CD4-positive, alpha-beta T cell (primary cell): ENCODE data around the gene HSPG2. TPM values are rescaled to one million over a fixed set of nuclear protein-coding genes. Genes with fewer than 3 reads are reported as not detected.
A peak's percentile ranks its signal among the peaks of the same experiment; 100 is the strongest.

Experiments used
- ATAC-seq: fragments of 200-7000 bp; cut with Tn5 transposase; one replicate; pipeline ENCODE4 v1.10.0; 2022; ENCODE audit warnings: mild to moderate bottlenecking; ENCODE audit not compliant: poor library complexity
- CTCF ChIA-PET: fragments of 350-600 bp; sonication (Branson Sonifier 250); formaldehyde crosslinking; loops from one replicate; lab custom pipeline; 2021; ENCODE audit warnings: antibody characterized with exemption, inconsistent platforms; lab: Charles Lee
- POLR2A ChIA-PET: fragments of 350-600 bp; sonication (Branson Sonifier 250); formaldehyde crosslinking; loops from one replicate; lab custom pipeline; 2021; ENCODE audit warnings: antibody characterized with exemption, inconsistent platforms; lab: Charles Lee
- DNase-seq, 14 experiments: peaks; one replicate each; pipeline ENCODE4 v3.0.0-alpha.2; 2013 to 2020; ENCODE audit warnings: mixed read lengths in 2 of 14
- H3K27ac ChIP-seq, 2 donors: one replicate each; pipeline versions ENCODE4 v1.5.1 to v1.7.0; 2013; ENCODE audit warnings: low read length in 2 of 2, low read depth in 1 of 2, mild to moderate bottlenecking in 1 of 2
- H3K27me3 ChIP-seq, 2 experiments: 1 replicate in 1 of 2; 2 replicates in 1 of 2; pipeline versions ENCODE4 v1.6.1 to v1.7.0; 2013; ENCODE audit warnings: low read length in 2 of 2, control low read depth in 1 of 2, mild to moderate bottlenecking in 1 of 2, moderate library complexity in 1 of 2; ENCODE audit not compliant: insufficient read depth in 2 of 2, control insufficient read depth in 1 of 2
- H3K36me3 ChIP-seq: one replicate; pipeline ENCODE4 v1.6.1; 2013; ENCODE audit warnings: low read length, control low read depth; ENCODE audit not compliant: insufficient read depth
- H3K4me1 ChIP-seq: one replicate; pipeline ENCODE4 v1.6.1; 2013; ENCODE audit warnings: low read length, control low read depth; ENCODE audit not compliant: insufficient read depth
- H3K4me3 ChIP-seq: one replicate; pipeline ENCODE4 v1.5.1; 2013; ENCODE audit warnings: mild to moderate bottlenecking, low read length, moderate library complexity
- H3K9me3 ChIP-seq, 2 experiments: 1 replicate in 1 of 2; 2 replicates in 1 of 2; pipeline versions ENCODE4 v1.6.1 to v1.7.0; 2013; ENCODE audit warnings: low read length in 2 of 2, mild to moderate bottlenecking in 2 of 2, control low read depth in 1 of 2, moderate library complexity in 1 of 2; ENCODE audit not compliant: control insufficient read depth in 1 of 2, insufficient read depth in 1 of 2
- H3K27ac Mint-ChIP-seq: one replicate; pipeline ENCODE4 v1.8.0; 2020; ENCODE audit warnings: mixed read lengths
- H3K27me3 Mint-ChIP-seq: one replicate; pipeline ENCODE4 v1.8.0; 2021; ENCODE audit warnings: mixed read lengths
- H3K36me3 Mint-ChIP-seq: one replicate; pipeline ENCODE4 v1.8.0; 2021; ENCODE audit warnings: low read depth, mixed read lengths
- H3K4me1 Mint-ChIP-seq: one replicate; pipeline ENCODE4 v1.8.0; 2021; ENCODE audit warnings: low read depth, mixed read lengths
- H3K4me3 Mint-ChIP-seq: one replicate; pipeline ENCODE4 v1.8.0; 2020; ENCODE audit warnings: mild to moderate bottlenecking, mixed read lengths
- H3K9me3 Mint-ChIP-seq: one replicate; pipeline ENCODE4 v1.8.0; 2020; ENCODE audit warnings: mixed read lengths
- CTCF ChIP-seq: fragments of 200-600 bp; IDR thresholded peaks from one replicate; pipeline ENCODE4 v1.8.0; 2022; ENCODE audit warnings: antibody characterized with exemption, mild to moderate bottlenecking
- intact Hi-C, 2 experiments: fragments of 100-400 bp; cut with DNase I in 1 of 2; cut with micrococcal nuclease in 1 of 2; formaldehyde crosslinking; loops; one replicate each; pipeline versions ENCODE4 v1.15.1 to v1.9.0; 2023 to 2025; cut with DNase I, micrococcal nuclease
- total RNA-seq, 174 experiments: library from RNA in 2 of 174; stranded (reverse) in 2 of 174; gene quantifications; one replicate each; pipeline ENCODE4 v1.2.3 and lab custom pipeline; 2021 to 2026

Gene HSPG2
- total RNA-seq, 2 experiments from 2014 or later, result 10.8 to 11.0 TPM

- no peak for ATAC-seq
- H3K36me3 Mint-ChIP-seq, result peaks cover 34% of the 10 kb centered on the region
- POLR2A ChIA-PET, result no interaction called here
These were observed 103.6 kb downstream of the HSPG2 start for GRCh38 chr1:21833392-21833976.

GRCh38 chr1:21831454-21831970 is 105.6 kb downstream of the HSPG2 start:
- H3K27ac ChIP-seq, result no peak overlapping the region
- peaks cover 31% of the 10 kb centered on the region for H3K36me3 Mint-ChIP-seq
- no peak overlapping the region for H3K4me3 ChIP-seq
- POLR2A ChIA-PET, result no interaction called here
- no peaks in the 10 kb centered on the region for H3K4me1 Mint-ChIP-seq
- H3K27me3 Mint-ChIP-seq, result no peaks in the 10 kb centered on the region
- intact Hi-C loops, result no loop called here
- peaks cover 7% of the 10 kb centered on the region for H3K9me3 Mint-ChIP-seq
- H3K27ac Mint-ChIP-seq, result no peak overlapping the region
- CTCF ChIA-PET, result no interaction called here
- DNase-seq (no peak), ATAC-seq (no peak)
- H3K9me3 ChIP-seq, result peaks cover 5 to 32% of the 10 kb centered on the region in 2 experiments
- H3K36me3 ChIP-seq, result peaks cover 4% of the 10 kb centered on the region
- H3K4me3 Mint-ChIP-seq, result no peak overlapping the region
- no peak for TF ChIP-seq CTCF
- no peaks in the 10 kb centered on the region for H3K4me1 ChIP-seq
- H3K27me3 ChIP-seq, result no peaks in the 10 kb centered on the region

More at GRCh38 chr1:21833392-21833976, 103.6 kb downstream of the HSPG2 start:
- Histone ChIP-seq H3K4me3 (no peak overlapping the region), H3K27ac (no peak overlapping the region), H3K4me1 (no peaks in the 10 kb centered on the region), H3K36me3 (peaks cover 4% of the 10 kb centered on the region), H3K27me3 (no peaks in the 10 kb centered on the region), H3K9me3 (peaks cover 5 to 32% of the 10 kb centered on the region in 2 experiments)
- no peak for DNase-seq
- CTCF ChIA-PET, result no interaction called here
- no peaks in the 10 kb centered on the region for H3K27me3 Mint-ChIP-seq
- no peaks in the 10 kb centered on the region for H3K4me1 Mint-ChIP-seq
- no peak overlapping the region for H3K4me3 Mint-ChIP-seq
- H3K9me3 Mint-ChIP-seq, result peaks cover 7% of the 10 kb centered on the region
- no peak overlapping the region for H3K27ac Mint-ChIP-seq
- TF ChIP-seq CTCF, result no peak
- intact Hi-C loops, result no loop called here

GRCh38 chr1:21830792-21831453 is 106.2 kb downstream of the HSPG2 start:
- POLR2A ChIA-PET, result no interaction called here
- peak in 1 of 14 experiments; percentile 16 for DNase-seq
- no peak for ATAC-seq
- CTCF ChIA-PET, result no interaction called here
- TF ChIP-seq CTCF, result no peak
- no peak overlapping the region for H3K27ac Mint-ChIP-seq
- intact Hi-C loops, result no loop called here
- peaks cover 4% of the 10 kb centered on the region for H3K36me3 ChIP-seq
- peaks cover 31% of the 10 kb centered on the region for H3K36me3 Mint-ChIP-seq
- no peak overlapping the region for H3K4me3 Mint-ChIP-seq
- H3K9me3 ChIP-seq, result peaks cover 5 to 32% of the 10 kb centered on the region in 2 experiments
- H3K4me1 ChIP-seq, result no peaks in the 10 kb centered on the region
- H3K9me3 Mint-ChIP-seq, result peaks cover 7% of the 10 kb centered on the region
- no peak overlapping the region for H3K27ac ChIP-seq
- no peaks in the 10 kb centered on the region for H3K27me3 Mint-ChIP-seq
- H3K4me3 ChIP-seq, result no peak overlapping the region
- H3K27me3 ChIP-seq, result no peaks in the 10 kb centered on the region
- H3K4me1 Mint-ChIP-seq, result no peaks in the 10 kb centered on the region
